Esophagus squamous epithelium (tissue), 4 donors: Measurements from ENCODE around the gene SFTPB.

Experiments
- CTCF ChIP-seq, 6 experiments: fragments of 450-650 bp in 4 of 6; fragments of 200-600 bp in 2 of 6; sonication (generic) in 2 of 6; IDR thresholded peaks; one replicate each; pipeline ENCODE4 v1.5.1; 2016 to 2019; ENCODE audit warnings: antibody characterized with exemption in 6 of 6, mild to moderate bottlenecking in 4 of 6, moderate library complexity in 4 of 6
- POLR2A ChIP-seq, 4 donors: fragments of 450-650 bp; IDR thresholded peaks; one replicate each; pipeline ENCODE4 v1.6.1; 2017; ENCODE audit warnings: antibody characterized with exemption in 4 of 4, mild to moderate bottlenecking in 4 of 4, moderate library complexity in 3 of 4

- TF ChIP-seq CTCF (IDR thresholded peaks at IDR 0.05) (no peak), POLR2A (IDR thresholded peaks at IDR 0.05) (no peak)
Measured at GRCh38 chr2:85662899-85663593, 5.0 kb downstream of the SFTPB start.
